Measurements from ENCODE around the gene SLC2A13. TPM values are rescaled to one million over a fixed set of nuclear protein-coding genes. Genes with fewer than 3 reads are reported as not detected.
"Not testable (repeated sequence)": the region's sequence is repeated elsewhere in the genome, so short reads cannot be mapped to it uniquely, and the experiment has no call there.

The SLC2A13 gene
- total RNA-seq, 1 donor from 2014 or later, result 3.9 TPM

GRCh38 chr12:39902821-39903220 lies 203.1 kb downstream of the SLC2A13 start:
- DNase-seq (ENCODE audit: low read depth) (peak; percentile 87), FAIRE-seq (no peak)
- TF ChIP-seq CTCF (IDR thresholded peaks at IDR 0.05; ENCODE audit: insufficient read depth, low read length, severe bottlenecking), result no peak

GRCh38 chr12:39897315-39897714 lies 208.6 kb downstream of the SLC2A13 start:
- Histone ChIP-seq H3K4me3 (ENCODE audit: low read depth, low read length) (no peak overlapping the region), H3K36me3 (ENCODE audit: control insufficient read depth, insufficient read depth, low read length) (no peaks in the 10 kb centered on the region), H3K27me3 (ENCODE audit: control insufficient read depth, insufficient read depth, low read length) (no peaks in the 10 kb centered on the region)
- DNase-seq (ENCODE audit: low read depth) (no peak), FAIRE-seq (no peak)
- no peak for TF ChIP-seq CTCF (IDR thresholded peaks at IDR 0.05; ENCODE audit: insufficient read depth, low read length, severe bottlenecking)

More at GRCh38 chr12:39902821-39903220, 203.1 kb downstream of the SLC2A13 start:
- Histone ChIP-seq H3K4me3 (ENCODE audit: low read depth, low read length) (no peak overlapping the region), H3K27me3 (ENCODE audit: control insufficient read depth, insufficient read depth, low read length) (no peaks in the 10 kb centered on the region), H3K36me3 (ENCODE audit: control insufficient read depth, insufficient read depth, low read length) (no peaks in the 10 kb centered on the region)

GRCh38 chr12:39893388-39893787 lies 212.5 kb downstream of the SLC2A13 start:
- H3K36me3 ChIP-seq (ENCODE audit: control insufficient read depth, insufficient read depth, low read length); H3K4me3 ChIP-seq (ENCODE audit: low read depth, low read length); FAIRE-seq; H3K27me3 ChIP-seq (ENCODE audit: control insufficient read depth, insufficient read depth, low read length); DNase-seq (ENCODE audit: low read depth): not testable (repeated sequence)

GRCh38 chr12:39892146-39892545 lies 213.7 kb downstream of the SLC2A13 start:
- no peak for TF ChIP-seq CTCF (IDR thresholded peaks at IDR 0.05; ENCODE audit: insufficient read depth, low read length, severe bottlenecking)
- no peaks in the 10 kb centered on the region for H3K27me3 ChIP-seq (ENCODE audit: control insufficient read depth, insufficient read depth, low read length)
- DNase-seq (ENCODE audit: low read depth), result no peak
- no peak for FAIRE-seq
- H3K36me3 ChIP-seq (ENCODE audit: control insufficient read depth, insufficient read depth, low read length), result no peaks in the 10 kb centered on the region
- H3K4me3 ChIP-seq (ENCODE audit: low read depth, low read length), result no peak overlapping the region

- DNase-seq (ENCODE audit: low read depth) (no peak), FAIRE-seq (no peak)
- Histone ChIP-seq H3K4me3 (ENCODE audit: low read depth, low read length) (no peak overlapping the region), H3K36me3 (ENCODE audit: control insufficient read depth, insufficient read depth, low read length) (no peaks in the 10 kb centered on the region), H3K27me3 (ENCODE audit: control insufficient read depth, insufficient read depth, low read length) (no peaks in the 10 kb centered on the region)
- no peak for TF ChIP-seq CTCF (IDR thresholded peaks at IDR 0.05; ENCODE audit: insufficient read depth, low read length, severe bottlenecking)
These were observed 218.0 kb downstream of the SLC2A13 start for GRCh38 chr12:39887856-39888255.

- Histone ChIP-seq H3K27me3 (ENCODE audit: control insufficient read depth, insufficient read depth, low read length) (no peaks in the 10 kb centered on the region), H3K36me3 (ENCODE audit: control insufficient read depth, insufficient read depth, low read length) (no peaks in the 10 kb centered on the region), H3K4me3 (ENCODE audit: low read depth, low read length) (no peak overlapping the region)
- TF ChIP-seq CTCF (IDR thresholded peaks at IDR 0.05; ENCODE audit: insufficient read depth, low read length, severe bottlenecking), result no peak
- DNase-seq (ENCODE audit: low read depth) (no peak), FAIRE-seq (no peak)
These were observed 219.8 kb downstream of the SLC2A13 start for GRCh38 chr12:39886106-39886505.
